Measurements from ENCODE around the gene CACNA2D4.

DNA sequence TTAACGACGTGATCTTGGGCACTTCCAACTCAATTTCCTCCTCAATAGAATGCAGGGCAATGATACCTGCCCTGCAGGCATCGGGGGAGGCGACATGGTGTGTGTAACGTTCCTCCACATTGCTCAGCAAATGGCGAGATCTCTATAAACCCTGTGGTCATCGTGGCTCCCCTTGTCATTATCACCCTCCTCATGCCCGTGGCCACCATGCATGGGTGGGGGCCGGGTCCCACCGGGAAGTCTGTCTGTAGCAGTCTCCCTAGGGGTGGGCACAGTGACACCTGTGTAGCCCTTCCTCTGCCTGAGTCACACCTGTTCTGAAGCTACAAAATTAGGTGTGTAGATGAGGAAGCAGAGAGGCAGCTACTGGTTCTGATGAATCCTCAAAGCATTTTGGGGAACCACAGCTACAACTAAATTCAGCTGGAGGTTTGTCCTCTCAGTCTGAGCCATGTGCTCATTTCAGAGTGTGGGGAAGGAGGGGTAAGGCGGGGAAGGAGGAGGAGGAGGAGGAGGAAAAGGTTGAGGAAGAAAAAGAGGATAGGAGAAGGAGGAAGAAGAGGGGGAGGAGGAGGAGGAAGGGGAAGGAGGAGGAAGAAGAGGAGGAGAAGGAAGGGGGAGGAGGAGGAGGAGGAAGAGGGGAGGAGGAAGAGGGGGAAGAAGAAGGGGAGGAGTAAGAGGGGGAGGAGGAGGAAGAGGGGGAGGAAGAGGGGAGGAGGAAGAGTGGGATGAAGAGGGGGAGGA is 11.0 kb upstream of the CACNA2D4 start:
- TF ChIP-seq POLR2A (IDR thresholded peaks at IDR 0.05; ENCODE audit: low read depth) (no peak), POLR2AphosphoS5 (IDR thresholded peaks at IDR 0.05) (no peak), EP300 (IDR thresholded peaks at IDR 0.05) (no peak)
- TF ChIP-seq, protein P1, sequence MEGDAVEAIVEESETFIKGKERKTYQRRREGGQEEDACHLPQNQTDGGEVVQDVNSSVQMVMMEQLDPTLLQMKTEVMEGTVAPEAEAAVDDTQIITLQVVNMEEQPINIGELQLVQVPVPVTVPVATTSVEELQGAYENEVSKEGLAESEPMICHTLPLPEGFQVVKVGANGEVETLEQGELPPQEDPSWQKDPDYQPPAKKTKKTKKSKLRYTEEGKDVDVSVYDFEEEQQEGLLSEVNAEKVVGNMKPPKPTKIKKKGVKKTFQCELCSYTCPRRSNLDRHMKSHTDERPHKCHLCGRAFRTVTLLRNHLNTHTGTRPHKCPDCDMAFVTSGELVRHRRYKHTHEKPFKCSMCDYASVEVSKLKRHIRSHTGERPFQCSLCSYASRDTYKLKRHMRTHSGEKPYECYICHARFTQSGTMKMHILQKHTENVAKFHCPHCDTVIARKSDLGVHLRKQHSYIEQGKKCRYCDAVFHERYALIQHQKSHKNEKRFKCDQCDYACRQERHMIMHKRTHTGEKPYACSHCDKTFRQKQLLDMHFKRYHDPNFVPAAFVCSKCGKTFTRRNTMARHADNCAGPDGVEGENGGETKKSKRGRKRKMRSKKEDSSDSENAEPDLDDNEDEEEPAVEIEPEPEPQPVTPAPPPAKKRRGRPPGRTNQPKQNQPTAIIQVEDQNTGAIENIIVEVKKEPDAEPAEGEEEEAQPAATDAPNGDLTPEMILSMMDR (IDR thresholded peaks at IDR 0.05): no peak

All from esophagus muscularis mucosa (tissue), 4 donors.